T47D (cell line): ENCODE data around the gene NLRP8.
A peak's percentile ranks its signal among the peaks of the same experiment; 100 is the strongest.
"Not testable (repeated sequence)": the region's sequence is repeated elsewhere in the genome, so short reads cannot be mapped to it uniquely, and the experiment has no call there.

Source experiments
- DNase-seq, 2 experiments: peaks; one replicate each; pipeline versions ENCODE4 v3.0.0 to v3.0.0-alpha.2; 2011 to 2012; ENCODE audit warnings: low read depth in 1 of 2, low spot score in 1 of 2
- JUND ChIP-seq: IDR thresholded peaks from 2 replicates; pipeline ENCODE4 v1.6.1; 2012; ENCODE audit warnings: low read depth
- in situ Hi-C: cut with HindIII; loops from 2 replicates; pipeline ENCODE4 v1.10.0; 2016; ENCODE audit warnings: low sequenced_read_pairs, low pct_unique_long_range_greater_than_20kb

NLRP8 gene

DNA sequence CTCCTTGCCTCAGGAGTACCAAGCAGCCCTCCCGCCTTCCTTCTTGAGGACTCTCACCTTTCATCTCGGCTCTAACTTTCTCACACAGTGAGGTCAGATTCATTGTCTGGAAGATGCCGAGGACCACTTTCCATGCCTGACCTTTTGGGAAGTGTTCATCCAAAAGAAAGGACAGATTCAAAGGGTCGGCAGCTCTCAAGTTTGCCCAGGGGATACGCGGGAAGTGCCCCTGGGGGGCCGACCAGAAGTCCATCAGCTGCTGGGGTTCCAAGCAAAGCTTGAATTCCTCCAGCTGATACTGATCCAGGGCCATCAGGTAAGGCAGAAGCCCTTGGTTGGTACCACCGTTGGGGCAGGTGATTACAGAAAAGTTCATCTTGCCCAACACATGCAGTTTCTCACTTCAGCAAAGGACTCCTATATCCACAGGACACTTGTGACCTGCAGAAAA, 15.7 kb upstream of the NLRP8 start, which contains the start of gene NLRP13:
TSS of gene NLRP13 (minus strand) at position 401 of the 451 bp plus-strand sequence. CDS start at position 376, 25 bp downstream.
- no peak for TF ChIP-seq JUND
- no peak for DNase-seq
- in situ Hi-C loops, result no loop called here

- TF ChIP-seq JUND, result no peak
- no peak for DNase-seq
- in situ Hi-C loops, result no loop called here
Measured at GRCh38 chr19:55935206-55935605, 12.4 kb upstream of the NLRP8 start.

GRCh38 chr19:55939206-55939605, 8.4 kb upstream of the NLRP8 start:
- DNase-seq, result no peak
- TF ChIP-seq JUND, result no peak
- in situ Hi-C loops, result no loop called here

DNA sequence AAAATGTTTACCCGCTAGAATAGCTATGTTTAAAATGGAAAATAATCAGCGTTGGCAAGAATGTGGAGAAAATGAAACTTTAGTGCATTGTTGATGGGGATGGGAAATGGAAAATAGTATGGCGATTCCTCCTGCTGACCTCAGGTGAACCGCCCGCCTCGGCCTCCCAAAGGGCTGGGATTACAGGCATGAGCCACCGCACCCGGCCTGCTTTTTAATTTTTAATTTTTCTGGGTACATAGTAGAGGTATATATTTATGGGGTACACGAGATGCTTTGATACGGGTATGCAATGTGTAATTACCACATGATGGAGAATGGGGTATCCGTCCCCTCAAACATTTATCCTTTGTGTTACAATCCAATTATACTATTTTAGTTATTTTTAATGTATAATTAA, 7.3 kb upstream of the NLRP8 start:
- DNase-seq, result no peak
- no peak for TF ChIP-seq JUND
- in situ Hi-C loops, result no loop called here

DNA sequence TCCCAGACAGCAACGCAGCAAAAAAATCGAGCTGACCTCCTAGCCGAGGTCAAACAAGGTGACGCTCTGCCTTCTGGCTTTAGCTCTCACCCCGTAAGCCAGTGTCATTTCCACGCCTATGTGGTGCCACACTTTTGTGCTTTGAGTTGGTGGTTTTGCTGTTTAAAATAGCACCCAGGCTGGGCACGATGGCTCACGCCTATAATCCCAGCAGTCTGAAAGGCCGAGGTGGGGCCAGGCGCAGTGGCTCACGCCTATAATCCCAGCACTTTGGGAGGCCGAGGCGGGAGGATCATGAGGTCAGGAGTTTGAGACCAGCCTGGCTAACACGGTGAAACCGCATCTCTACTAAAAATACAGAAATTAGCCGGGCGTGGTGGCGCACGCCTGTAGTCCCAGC, 2.9 kb downstream of the NLRP8 start:
- DNase-seq, in situ Hi-C loops: not testable (repeated sequence)

- in situ Hi-C loops, result no loop called here
- TF ChIP-seq JUND, result no peak
- DNase-seq, result peak in 1 of 2 experiments; percentile 40
Measured at GRCh38 chr19:55956431-55956830, 8.8 kb downstream of the NLRP8 start.

GRCh38 chr19:55958356-55958755, 10.7 kb downstream of the NLRP8 start:
- no peak for TF ChIP-seq JUND
- in situ Hi-C loops, result no loop called here
- peak in 1 of 2 experiments; percentile 46 for DNase-seq

DNA sequence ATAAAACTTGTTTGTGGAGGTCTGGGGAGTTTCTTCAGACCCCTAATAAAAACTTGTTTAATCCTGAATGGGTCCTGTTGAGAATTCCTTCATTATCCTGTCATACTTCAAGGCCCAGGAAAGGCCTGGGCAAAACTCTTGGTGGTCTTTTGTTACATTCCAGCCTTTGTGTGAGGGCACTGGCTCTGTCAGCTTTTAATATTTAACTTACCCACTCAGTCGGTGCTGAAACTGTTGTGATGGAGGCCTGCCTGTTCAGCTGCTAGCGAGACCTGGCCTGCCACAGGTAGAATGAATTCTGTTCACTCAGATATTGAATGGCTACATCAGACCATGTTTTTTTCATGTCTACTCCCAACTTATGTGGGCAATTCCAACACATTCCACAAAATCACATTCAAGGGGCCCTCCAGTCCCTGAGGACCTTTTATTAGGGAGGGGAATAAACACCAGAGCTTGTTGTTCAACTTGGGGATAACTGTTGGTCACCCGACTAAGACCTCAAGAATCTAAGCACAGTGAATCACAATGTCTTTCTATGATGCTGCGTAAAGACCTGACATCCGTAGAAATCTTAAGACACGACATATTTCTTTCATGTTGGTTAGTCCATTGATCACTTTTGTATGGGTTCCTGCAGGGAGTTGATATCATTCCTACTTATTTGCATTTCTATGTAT, 12.5 kb downstream of the NLRP8 start:
- no peak for DNase-seq
- TF ChIP-seq JUND, result no peak

DNA sequence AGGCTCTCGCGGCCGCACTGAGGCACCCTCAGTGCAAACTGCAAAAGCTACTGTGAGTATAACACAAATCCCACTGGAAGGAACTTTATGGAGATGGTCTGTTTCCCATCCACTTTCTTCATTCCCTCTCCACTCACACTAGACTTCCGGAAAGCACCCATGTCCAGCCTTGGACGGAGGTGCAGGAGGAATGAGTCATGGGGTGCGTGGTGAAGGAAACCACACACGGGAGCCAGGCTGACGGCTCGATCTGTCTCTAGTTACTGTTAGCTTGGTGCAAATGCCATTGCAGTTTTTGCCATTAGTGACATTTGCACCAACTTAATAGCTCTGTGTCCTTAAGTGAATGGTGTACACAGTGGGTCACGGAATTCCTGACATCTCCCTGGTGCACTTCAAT, 14.6 kb downstream of the NLRP8 start:
- TF ChIP-seq JUND, result no peak

More for the DNA sequence above, 12.5 kb downstream of the NLRP8 start:
- in situ Hi-C loops, result no loop called here

GRCh38 chr19:55973982-55974381, 26.4 kb downstream of the NLRP8 start:
- no peak for TF ChIP-seq JUND
- in situ Hi-C loops, result no loop called here
- DNase-seq, result no peak

More for the DNA sequence above, 14.6 kb downstream of the NLRP8 start:
- DNase-seq, result no peak
- in situ Hi-C loops, result no loop called here

DNA sequence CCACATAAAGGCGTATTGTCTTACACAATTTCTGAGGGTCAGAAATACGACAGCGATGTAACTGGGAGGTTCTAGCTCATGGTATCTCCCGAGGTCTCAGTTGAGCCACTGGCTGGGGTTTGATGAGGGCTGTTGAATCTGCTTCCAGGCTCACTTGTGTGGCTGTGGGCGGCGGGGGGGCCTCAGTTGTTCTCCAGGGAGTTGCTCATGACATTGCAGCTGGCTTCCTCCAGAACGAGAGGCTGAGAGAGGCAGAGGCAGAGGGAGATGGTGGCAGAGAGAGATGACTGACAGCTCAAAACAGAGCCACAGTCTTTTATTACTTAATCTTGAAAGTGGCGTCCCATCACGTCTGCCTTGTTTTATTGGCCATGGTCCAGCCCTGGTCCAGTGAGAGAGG, 32.8 kb downstream of the NLRP8 start:
- in situ Hi-C loops, result no loop called here
- no peak for TF ChIP-seq JUND
- DNase-seq, result no peak

- in situ Hi-C loops, result no loop called here
- no peak for DNase-seq
- TF ChIP-seq JUND, result no peak
Measured at GRCh38 chr19:55985254-55985653, 37.6 kb downstream of the NLRP8 start.

GRCh38 chr19:55986487-55986886, 38.9 kb downstream of the NLRP8 start, which contains the start of gene NLRP5:
TSS of gene NLRP5 (plus strand) at chr19:55986775.
- in situ Hi-C loops, result no loop called here
- TF ChIP-seq JUND, result no peak
- peak in 1 of 2 experiments; percentile 42 for DNase-seq

- DNase-seq, result no peak
- no peak for TF ChIP-seq JUND
- in situ Hi-C loops, result no loop called here
Measured at GRCh38 chr19:55990831-55991230, 43.2 kb downstream of the NLRP8 start.
